ENCODE results near the gene RUSC1.

- no peak for TF ChIP-seq EZH2 (IDR thresholded peaks at IDR 0.05; ENCODE audit: borderline replicate concordance, insufficient read depth, low read depth, low read length, poor library complexity, severe bottlenecking)
- no peak for TF ChIP-seq CTCF (IDR thresholded peaks at IDR 0.05)
Measured at GRCh38 chr1:155325603-155325893, 4.9 kb downstream of the RUSC1 start.
